ES-I3 (cell line): ENCODE measurements around the gene SYNE1.

Experiments
- H3K36me3 ChIP-seq: 2 replicates; pipeline ENCODE4 v1.6.1; 2013; ENCODE audit warnings: mild to moderate bottlenecking, low read length, control low read depth, moderate library complexity; ENCODE audit not compliant: insufficient read depth
- H3K4me1 ChIP-seq: 2 replicates; pipeline ENCODE4 v1.6.1; 2013; ENCODE audit warnings: mild to moderate bottlenecking, control low read depth, low read length; ENCODE audit not compliant: insufficient read depth
- H3K9ac ChIP-seq: 2 replicates; pipeline ENCODE4 v1.6.1; 2013; ENCODE audit warnings: low read depth, mild to moderate bottlenecking, low read length, moderate library complexity
- H3K9me3 ChIP-seq: 2 replicates; pipeline ENCODE4 v1.6.1; 2013; ENCODE audit warnings: mild to moderate bottlenecking, low read length, moderate library complexity; ENCODE audit not compliant: control insufficient read depth, insufficient read depth

Gene SYNE1

GRCh38 chr6:152318278-152318677, 318.9 kb downstream of the SYNE1 start:
- Histone ChIP-seq H3K9me3 (no peaks in the 10 kb centered on the region), H3K4me1 (peaks cover 11% of the 10 kb centered on the region; the same call in 1 of the 2 replicates), H3K9ac (no peak overlapping the region), H3K36me3 (no peaks in the 10 kb centered on the region)

GRCh38 chr6:152316024-152316423, 321.1 kb downstream of the SYNE1 start:
- Histone ChIP-seq H3K36me3 (no peaks in the 10 kb centered on the region), H3K9ac (no peak overlapping the region), H3K9me3 (no peaks in the 10 kb centered on the region), H3K4me1 (peaks cover 11% of the 10 kb centered on the region; the same call in 1 of the 2 replicates)

- H3K9me3 ChIP-seq, result no peaks in the 10 kb centered on the region
- no peaks in the 10 kb centered on the region for H3K36me3 ChIP-seq
- H3K9ac ChIP-seq, result no peak overlapping the region
- peaks cover 11% of the 10 kb centered on the region; the same call in 1 of the 2 replicates for H3K4me1 ChIP-seq
These were observed 322.7 kb downstream of the SYNE1 start for GRCh38 chr6:152314483-152314832.

GRCh38 chr6:152313542-152314482, 323.4 kb downstream of the SYNE1 start:
- Histone ChIP-seq H3K9me3 (no peaks in the 10 kb centered on the region), H3K4me1 (peaks cover 11% of the 10 kb centered on the region; the same call in 1 of the 2 replicates), H3K36me3 (no peaks in the 10 kb centered on the region), H3K9ac (no peak overlapping the region)

GRCh38 chr6:152312434-152312833, 324.7 kb downstream of the SYNE1 start:
- H3K9ac ChIP-seq, result no peak overlapping the region
- H3K36me3 ChIP-seq, result no peaks in the 10 kb centered on the region
- peaks cover 11% of the 10 kb centered on the region; the same call in 1 of the 2 replicates for H3K4me1 ChIP-seq
- H3K9me3 ChIP-seq, result no peaks in the 10 kb centered on the region

- Histone ChIP-seq H3K9me3 (no peaks in the 10 kb centered on the region), H3K9ac (no peak overlapping the region), H3K4me1 (peaks cover 11% of the 10 kb centered on the region; the same call in 1 of the 2 replicates), H3K36me3 (no peaks in the 10 kb centered on the region)
These were observed 326.7 kb downstream of the SYNE1 start for GRCh38 chr6:152310371-152310954.

- Histone ChIP-seq H3K36me3 (no peaks in the 10 kb centered on the region), H3K9me3 (no peaks in the 10 kb centered on the region)
These were observed 327.5 kb downstream of the SYNE1 start for GRCh38 chr6:152309648-152310047.

GRCh38 chr6:152309006-152309405, 328.2 kb downstream of the SYNE1 start:
- H3K36me3 ChIP-seq, result no peaks in the 10 kb centered on the region
- no peak overlapping the region for H3K9ac ChIP-seq
- no peaks in the 10 kb centered on the region for H3K9me3 ChIP-seq
- peaks cover 5% of the 10 kb centered on the region; the same call in 1 of the 2 replicates for H3K4me1 ChIP-seq

More at GRCh38 chr6:152309648-152310047, 327.5 kb downstream of the SYNE1 start:
- peaks cover 11% of the 10 kb centered on the region; the same call in 1 of the 2 replicates for H3K4me1 ChIP-seq
- no peak overlapping the region for H3K9ac ChIP-seq

GRCh38 chr6:152308306-152308705, 328.9 kb downstream of the SYNE1 start:
- Histone ChIP-seq H3K9me3 (no peaks in the 10 kb centered on the region), H3K9ac (no peak overlapping the region), H3K4me1 (no peaks in the 10 kb centered on the region), H3K36me3 (no peaks in the 10 kb centered on the region)

- Histone ChIP-seq H3K9me3 (no peaks in the 10 kb centered on the region), H3K4me1 (no peaks in the 10 kb centered on the region), H3K36me3 (no peaks in the 10 kb centered on the region), H3K9ac (no peak overlapping the region)
These were observed 331.5 kb downstream of the SYNE1 start for GRCh38 chr6:152305672-152306071.

- Histone ChIP-seq H3K4me1 (peaks cover 10% of the 10 kb centered on the region; the same call in 1 of the 2 replicates), H3K9ac (peak overlapping the region; percentile 56), H3K9me3 (no peaks in the 10 kb centered on the region)
These were observed 335.2 kb downstream of the SYNE1 start for GRCh38 chr6:152301765-152302568.

GRCh38 chr6:152301021-152301764, 336.0 kb downstream of the SYNE1 start:
- Histone ChIP-seq H3K36me3 (no peaks in the 10 kb centered on the region), H3K4me1 (peaks cover 15% of the 10 kb centered on the region; the same call in 1 of the 2 replicates), H3K9ac (peak overlapping the region; percentile 56), H3K9me3 (no peaks in the 10 kb centered on the region)

More at GRCh38 chr6:152301765-152302568, 335.2 kb downstream of the SYNE1 start:
- no peaks in the 10 kb centered on the region for H3K36me3 ChIP-seq

GRCh38 chr6:152300517-152300916, 336.6 kb downstream of the SYNE1 start:
- H3K4me1 ChIP-seq, result peaks cover 15% of the 10 kb centered on the region; the same call in 1 of the 2 replicates
- no peaks in the 10 kb centered on the region for H3K9me3 ChIP-seq
- no peaks in the 10 kb centered on the region for H3K36me3 ChIP-seq
- H3K9ac ChIP-seq, result no peak overlapping the region
